ENCODE measurements around the gene KCNA10.

The KCNA10 gene

DNA sequence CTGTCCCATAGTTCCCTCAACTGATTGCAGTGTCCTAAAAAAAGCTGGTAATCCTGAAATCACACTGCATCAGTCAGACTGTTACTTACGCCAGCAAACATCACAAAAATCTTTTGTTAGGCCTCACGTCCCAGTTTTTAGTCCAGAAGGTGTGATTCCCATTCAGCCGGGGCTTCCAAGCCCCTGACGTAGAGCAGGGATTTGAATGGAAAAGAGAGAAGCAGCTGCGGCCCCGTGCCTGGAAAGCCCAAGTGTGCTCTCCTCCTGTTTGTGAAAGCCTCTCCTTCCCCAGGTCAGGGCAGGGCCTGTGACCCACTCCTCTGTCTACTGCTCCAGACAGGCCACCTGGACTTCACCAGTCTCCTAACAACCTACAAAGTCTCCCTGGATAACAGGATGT lies 20.7 kb downstream of the KCNA10 start:
- no peak for DNase-seq (ENCODE audit: low read depth)

DNA sequence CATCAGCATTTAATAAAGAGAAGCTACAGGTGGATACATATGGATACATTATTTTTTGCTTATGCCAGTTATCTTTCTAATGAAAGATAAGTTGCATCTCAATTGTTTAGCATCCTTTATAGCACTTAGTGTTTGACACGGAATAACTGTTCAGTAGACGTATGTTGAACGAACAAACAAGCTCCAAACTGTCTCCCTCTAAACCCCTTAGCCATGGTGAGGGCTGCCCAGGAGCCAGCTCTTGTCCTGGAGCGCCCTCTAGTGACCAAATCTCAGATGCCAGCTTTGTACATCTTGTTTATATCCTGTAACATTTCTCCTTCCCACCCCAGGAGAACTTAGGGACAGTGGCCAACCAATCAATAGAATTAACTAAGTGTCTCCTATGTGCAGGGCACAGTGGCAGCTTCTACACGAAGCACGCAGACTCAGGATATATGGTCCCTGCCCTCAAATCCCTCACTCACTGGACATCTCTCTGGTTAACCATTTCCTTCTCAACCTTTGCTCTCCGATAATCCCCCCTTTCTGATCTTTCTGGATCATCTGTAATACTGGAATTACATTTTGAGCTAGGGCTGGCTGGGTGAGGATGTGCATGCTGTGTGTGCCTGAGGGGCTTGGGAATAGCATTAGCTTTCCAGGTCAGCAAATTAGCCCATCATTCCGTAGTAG lies 22.9 kb downstream of the KCNA10 start:
- peak; percentile 73 for DNase-seq (ENCODE audit: low read depth)

- no peak for DNase-seq (ENCODE audit: low read depth)
These were observed 24.2 kb downstream of the KCNA10 start for GRCh38 chr1:110494522-110495406.

DNA sequence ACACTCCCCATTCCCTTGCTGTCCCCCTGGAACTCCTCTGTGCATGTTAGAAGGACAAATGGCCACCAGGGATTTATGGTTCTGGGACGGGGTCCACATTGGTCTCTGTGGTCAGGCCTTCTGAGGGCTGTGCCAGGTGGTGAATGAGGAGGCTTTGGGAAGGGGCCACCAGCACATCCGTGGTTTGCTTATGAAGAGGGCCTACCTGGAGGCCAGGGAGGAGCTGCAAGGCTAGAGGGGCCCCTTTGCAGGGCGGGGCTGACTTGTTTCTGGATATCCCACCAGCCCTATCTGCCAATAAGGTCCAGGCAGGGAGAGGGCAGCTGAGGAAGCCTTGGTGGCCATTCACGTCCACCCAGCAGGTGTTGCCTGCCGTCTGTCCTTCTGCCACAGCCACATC lies 24.9 kb downstream of the KCNA10 start:
- no peak for DNase-seq (ENCODE audit: low read depth)

DNA sequence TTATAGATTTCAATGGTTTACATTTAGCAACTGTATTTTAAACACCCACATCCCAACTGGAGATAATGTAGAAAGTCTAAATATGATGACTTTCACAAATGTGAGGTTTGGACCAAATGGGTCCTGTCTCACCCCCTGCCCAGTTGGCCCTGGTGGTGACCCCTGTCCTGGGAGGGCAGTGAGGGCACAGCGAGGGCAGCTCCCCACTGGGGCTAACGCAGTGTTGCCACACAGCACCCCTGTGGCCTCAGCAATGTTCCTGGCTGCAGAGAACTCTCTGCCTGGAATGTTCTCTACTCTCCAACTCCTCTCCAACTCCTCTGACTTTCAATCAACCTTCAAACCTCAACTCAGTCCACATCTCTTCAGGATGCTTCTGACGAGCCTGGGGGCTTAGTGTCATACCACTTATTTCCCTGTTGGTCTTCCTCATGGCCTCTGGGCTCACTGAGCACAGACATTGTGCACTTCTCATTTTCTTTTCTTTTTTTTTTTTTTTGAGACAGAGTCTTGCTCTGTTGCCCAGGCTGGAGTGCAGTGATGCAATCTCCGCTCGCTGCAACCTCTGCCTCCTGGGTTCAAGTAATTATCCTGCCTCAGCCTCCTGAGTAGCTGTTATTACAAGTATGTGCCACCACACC lies 25.8 kb downstream of the KCNA10 start:
- no peak for DNase-seq (ENCODE audit: low read depth)

DNA sequence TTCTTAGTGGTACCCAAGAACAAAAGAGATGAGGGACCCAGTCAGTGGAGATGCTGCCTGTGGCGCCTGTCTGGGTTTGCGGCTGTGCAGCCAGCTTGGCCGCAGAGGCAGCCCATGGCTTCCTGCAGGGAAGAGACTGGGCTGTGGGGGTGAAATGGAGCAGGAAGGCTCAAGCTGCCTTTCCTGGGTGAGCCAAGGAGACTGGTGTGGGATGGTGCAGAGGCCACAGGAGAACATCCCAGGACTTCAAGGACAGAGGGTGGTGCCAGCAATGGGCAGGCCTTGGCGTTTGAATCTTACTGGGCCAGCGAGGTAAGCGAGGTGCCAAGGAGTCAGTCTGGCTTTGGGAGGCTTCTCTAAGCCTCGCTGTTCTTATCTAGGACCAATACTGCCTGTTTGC lies 26.4 kb downstream of the KCNA10 start:
- no peak for DNase-seq (ENCODE audit: low read depth)

- DNase-seq (ENCODE audit: low read depth) = no peak
These were observed 28.1 kb downstream of the KCNA10 start for GRCh38 chr1:110490791-110491451.

GRCh38 chr1:110489973-110490542 lies 28.9 kb downstream of the KCNA10 start:
- DNase-seq (ENCODE audit: low read depth) = no peak

GRCh38 chr1:110489406-110489805 lies 29.6 kb downstream of the KCNA10 start:
- no peak for DNase-seq (ENCODE audit: low read depth)

DNA sequence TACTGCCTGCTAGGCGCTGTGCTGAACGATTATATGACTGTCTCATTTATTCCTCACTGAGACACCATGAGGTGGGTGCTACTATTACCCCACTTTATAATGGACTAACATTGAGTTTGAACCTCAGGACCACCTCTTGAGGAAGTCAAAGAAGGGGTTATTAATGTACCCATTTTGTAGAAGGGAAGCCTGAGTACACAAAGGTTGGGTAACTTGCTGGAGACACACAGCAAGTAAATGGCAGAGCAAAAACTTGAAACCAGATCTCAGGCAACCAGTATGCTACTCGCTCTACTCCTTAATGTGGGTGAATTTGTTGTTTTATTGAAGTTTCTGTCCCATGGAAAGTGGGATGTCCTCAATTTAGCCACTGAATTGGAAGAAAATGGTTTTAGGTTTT lies 30.1 kb downstream of the KCNA10 start:
- no peak for DNase-seq (ENCODE audit: low read depth)

DNA sequence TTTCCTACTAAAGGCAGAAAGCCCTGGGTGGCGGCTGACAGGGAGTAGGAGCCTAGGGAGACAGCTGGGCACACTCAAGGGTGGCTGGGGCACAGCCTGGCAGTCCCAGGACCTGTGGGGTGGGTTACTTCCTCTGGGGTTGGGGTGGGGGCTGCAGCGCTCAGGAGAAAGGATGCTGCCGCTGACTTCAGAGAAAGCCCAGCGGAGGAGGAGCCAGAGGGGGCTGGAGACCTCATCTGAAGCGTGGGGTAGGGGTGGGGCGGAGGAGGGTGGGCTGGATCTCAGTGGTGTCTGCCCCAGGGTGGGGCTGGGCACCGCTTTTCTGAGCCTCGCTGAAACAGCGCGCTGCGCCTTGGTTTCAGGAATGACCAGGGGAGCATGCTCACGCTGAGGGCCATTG lies 30.8 kb downstream of the KCNA10 start:
- DNase-seq (ENCODE audit: low read depth) = no peak

DNA sequence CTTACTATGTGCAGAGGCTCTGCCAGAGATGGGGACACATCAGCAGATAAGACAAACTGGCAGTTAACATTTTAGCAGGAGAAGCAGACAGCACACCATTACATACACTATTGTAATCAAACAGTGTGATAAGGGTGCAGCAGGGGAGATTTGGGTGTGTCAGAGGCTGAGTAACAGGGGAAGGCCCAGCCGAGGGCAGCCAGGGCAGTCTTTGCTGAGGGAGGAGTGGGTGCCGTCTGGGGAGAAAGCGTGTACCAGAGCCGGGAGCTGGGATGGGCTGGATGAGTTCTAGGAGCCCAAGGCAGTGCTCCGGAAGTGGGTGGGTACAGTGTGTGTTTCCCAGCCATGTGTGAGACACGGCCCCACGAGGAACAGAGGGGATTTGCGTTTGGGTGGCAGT lies 31.2 kb downstream of the KCNA10 start:
- DNase-seq (ENCODE audit: low read depth) = no peak

GRCh38 chr1:110485725-110486124 lies 33.2 kb downstream of the KCNA10 start:
- DNase-seq (ENCODE audit: low read depth) = peak; percentile 5

GRCh38 chr1:110484801-110485200 lies 34.2 kb downstream of the KCNA10 start:
- no peak for DNase-seq (ENCODE audit: low read depth)

GRCh38 chr1:110483308-110483685 lies 35.7 kb downstream of the KCNA10 start:
- DNase-seq (ENCODE audit: low read depth) = no peak

GRCh38 chr1:110482662-110483307 lies 36.2 kb downstream of the KCNA10 start:
- DNase-seq (ENCODE audit: low read depth) = no peak

DNA sequence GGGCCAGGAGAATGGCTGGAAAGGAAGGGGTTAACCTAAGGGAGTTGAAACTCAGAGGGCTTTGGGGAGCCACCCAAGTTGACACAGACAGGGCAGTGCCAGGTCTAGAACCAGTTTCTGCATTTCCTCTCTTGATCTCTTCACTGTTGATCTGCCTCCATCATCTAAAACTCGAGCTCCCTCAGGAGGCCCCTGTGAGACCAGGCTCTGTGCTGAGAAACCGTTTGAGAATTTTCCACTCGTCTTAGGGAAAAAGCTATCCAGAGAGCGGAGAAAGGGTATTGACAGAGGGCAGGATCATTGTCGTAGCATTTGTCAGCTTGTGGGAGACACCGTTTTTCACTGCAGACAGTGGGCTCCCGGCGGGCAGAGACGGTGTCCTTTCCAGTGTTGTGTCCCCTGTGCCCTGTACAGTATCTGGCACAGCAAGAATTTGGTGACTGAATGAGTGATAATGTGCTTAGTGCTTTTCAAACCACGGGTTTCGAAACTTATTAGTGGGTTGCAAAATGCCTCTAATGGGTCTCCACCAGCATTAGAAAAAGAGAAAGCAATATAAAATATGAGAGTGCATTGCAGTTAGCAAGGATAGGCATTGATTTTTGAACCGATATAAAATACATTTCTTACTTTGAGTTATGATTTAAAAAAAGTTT lies 36.9 kb downstream of the KCNA10 start:
- DNase-seq (ENCODE audit: low read depth) = no peak

DNA sequence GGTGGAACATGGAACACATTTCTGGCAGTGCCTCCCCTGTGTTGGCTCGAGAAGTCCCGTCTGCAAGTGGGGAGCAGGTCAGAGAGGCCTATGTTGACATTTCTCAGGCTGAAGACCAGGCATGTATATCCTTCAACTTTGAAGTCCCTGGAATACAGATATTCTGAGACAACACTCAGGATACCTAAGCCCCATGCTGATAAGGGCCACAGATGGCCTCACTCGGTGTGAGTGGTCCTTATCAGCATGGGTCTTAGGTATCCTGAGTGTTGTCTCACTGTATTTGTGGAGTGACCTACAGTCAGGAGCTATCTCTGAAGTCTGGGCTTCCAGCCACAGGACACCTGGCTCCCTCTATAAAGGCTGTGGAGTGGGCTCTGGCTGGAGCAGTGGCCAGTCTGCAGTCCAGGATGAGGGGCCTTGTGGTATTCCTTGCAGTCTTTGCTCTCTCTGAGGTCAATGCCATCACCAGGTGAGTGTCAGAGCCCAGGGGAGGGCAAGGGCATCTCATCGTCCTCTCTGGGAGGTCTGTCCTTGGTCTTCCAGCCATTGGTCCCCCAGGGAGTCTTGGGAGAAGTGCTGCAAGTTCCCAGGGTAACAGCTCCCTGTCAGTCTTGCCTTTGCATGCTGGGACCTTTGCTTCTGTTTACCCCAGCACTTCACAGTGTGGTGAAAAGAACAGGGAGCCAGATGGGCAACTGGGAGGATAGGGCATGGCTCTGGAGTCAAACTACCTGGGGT lies 38.4 kb downstream of the KCNA10 start:
- DNase-seq (ENCODE audit: low read depth) = no peak

GRCh38 chr1:110478886-110479285 lies 40.1 kb downstream of the KCNA10 start:
- DNase-seq (ENCODE audit: low read depth) = no peak

- no peak for DNase-seq (ENCODE audit: low read depth)
These were observed 40.9 kb downstream of the KCNA10 start for GRCh38 chr1:110477967-110478640.
